ENCODE data around the gene NGRN.

NGRN gene

GRCh38 chr15:90225047-90225446 lies 40.4 kb upstream of the NGRN start:
- no peak for TF ChIP-seq CTCF (IDR thresholded peaks at IDR 0.05; ENCODE audit: low read depth, low read length)
- no peak overlapping the region for H3K4me3 ChIP-seq (ENCODE audit: low read depth, low read length)

- TF ChIP-seq CTCF (IDR thresholded peaks at IDR 0.05; ENCODE audit: low read depth, low read length) = no peak
- no peak overlapping the region for H3K4me3 ChIP-seq (ENCODE audit: low read depth, low read length)
Measured at GRCh38 chr15:90225504-90226234, 39.8 kb upstream of the NGRN start.

GRCh38 chr15:90227336-90227735 lies 38.1 kb upstream of the NGRN start:
- TF ChIP-seq CTCF (IDR thresholded peaks at IDR 0.05; ENCODE audit: low read depth, low read length) = no peak
- H3K4me3 ChIP-seq (ENCODE audit: low read depth, low read length) = no peak overlapping the region

- no peak for TF ChIP-seq CTCF (IDR thresholded peaks at IDR 0.05; ENCODE audit: low read depth, low read length)
- no peak overlapping the region for H3K4me3 ChIP-seq (ENCODE audit: low read depth, low read length)
Measured at GRCh38 chr15:90227816-90228772, 37.4 kb upstream of the NGRN start.

- no peak overlapping the region for H3K4me3 ChIP-seq (ENCODE audit: low read depth, low read length)
- TF ChIP-seq CTCF (IDR thresholded peaks at IDR 0.05; ENCODE audit: low read depth, low read length) = no peak
Measured at GRCh38 chr15:90228960-90229359, 36.5 kb upstream of the NGRN start.

- TF ChIP-seq CTCF (IDR thresholded peaks at IDR 0.05; ENCODE audit: low read depth, low read length) = no peak
- no peak overlapping the region for H3K4me3 ChIP-seq (ENCODE audit: low read depth, low read length)
Measured at GRCh38 chr15:90230071-90230494, 35.4 kb upstream of the NGRN start.

- no peak for TF ChIP-seq CTCF (IDR thresholded peaks at IDR 0.05; ENCODE audit: low read depth, low read length)
- no peak overlapping the region for H3K4me3 ChIP-seq (ENCODE audit: low read depth, low read length)
Measured at GRCh38 chr15:90230610-90231009, 34.9 kb upstream of the NGRN start.

Measured in WI38 (cell line).